Cardiac fibroblast (primary cell): Measurements from ENCODE around the gene TMOD2.

Experiments
- DNase-seq, 2 donors: peaks; one replicate each; pipeline versions ENCODE4 v3.0.0 to v3.0.0-alpha.2; 2010; ENCODE audit warnings: low read depth in 2 of 2
- H3K4me3 ChIP-seq, 2 donors: replicated peaks in 1 of 2; 1 replicate in 1 of 2; 2 replicates in 1 of 2; pipeline ENCODE4 v1.5.1; 2011; ENCODE audit warnings: low read depth in 2 of 2, low read length in 2 of 2, mild to moderate bottlenecking in 2 of 2, moderate library complexity in 1 of 2
- TF ChIP-seq, protein P1 (sequence below): IDR thresholded peaks from one replicate; pipeline ENCODE4 v1.5.1; 2011; ENCODE audit warnings: low read depth, mild to moderate bottlenecking, low read length, inconsistent platforms

TMOD2 gene

DNA sequence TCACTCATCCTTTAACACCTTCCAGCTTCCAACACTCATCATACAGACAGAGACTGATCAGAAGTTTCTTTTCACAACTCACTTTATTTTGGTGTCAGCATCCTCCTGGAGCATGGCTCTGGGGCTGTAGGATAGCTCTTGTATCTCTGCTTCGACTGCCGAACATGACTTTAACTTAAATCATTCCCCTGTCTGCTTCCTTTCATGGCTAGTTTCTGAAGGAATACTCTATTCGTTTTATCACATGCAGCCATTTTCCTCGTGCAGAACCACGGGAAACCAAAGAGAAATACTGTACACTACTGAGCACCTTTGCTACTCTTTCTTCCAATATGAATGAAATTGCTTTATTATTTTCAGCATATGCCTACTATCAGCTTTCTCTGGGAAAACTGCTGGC is 2.1 kb upstream of the TMOD2 start:
- no peak for DNase-seq
- TF ChIP-seq, protein P1, sequence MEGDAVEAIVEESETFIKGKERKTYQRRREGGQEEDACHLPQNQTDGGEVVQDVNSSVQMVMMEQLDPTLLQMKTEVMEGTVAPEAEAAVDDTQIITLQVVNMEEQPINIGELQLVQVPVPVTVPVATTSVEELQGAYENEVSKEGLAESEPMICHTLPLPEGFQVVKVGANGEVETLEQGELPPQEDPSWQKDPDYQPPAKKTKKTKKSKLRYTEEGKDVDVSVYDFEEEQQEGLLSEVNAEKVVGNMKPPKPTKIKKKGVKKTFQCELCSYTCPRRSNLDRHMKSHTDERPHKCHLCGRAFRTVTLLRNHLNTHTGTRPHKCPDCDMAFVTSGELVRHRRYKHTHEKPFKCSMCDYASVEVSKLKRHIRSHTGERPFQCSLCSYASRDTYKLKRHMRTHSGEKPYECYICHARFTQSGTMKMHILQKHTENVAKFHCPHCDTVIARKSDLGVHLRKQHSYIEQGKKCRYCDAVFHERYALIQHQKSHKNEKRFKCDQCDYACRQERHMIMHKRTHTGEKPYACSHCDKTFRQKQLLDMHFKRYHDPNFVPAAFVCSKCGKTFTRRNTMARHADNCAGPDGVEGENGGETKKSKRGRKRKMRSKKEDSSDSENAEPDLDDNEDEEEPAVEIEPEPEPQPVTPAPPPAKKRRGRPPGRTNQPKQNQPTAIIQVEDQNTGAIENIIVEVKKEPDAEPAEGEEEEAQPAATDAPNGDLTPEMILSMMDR = no peak
- no peak overlapping the region for H3K4me3 ChIP-seq

DNA sequence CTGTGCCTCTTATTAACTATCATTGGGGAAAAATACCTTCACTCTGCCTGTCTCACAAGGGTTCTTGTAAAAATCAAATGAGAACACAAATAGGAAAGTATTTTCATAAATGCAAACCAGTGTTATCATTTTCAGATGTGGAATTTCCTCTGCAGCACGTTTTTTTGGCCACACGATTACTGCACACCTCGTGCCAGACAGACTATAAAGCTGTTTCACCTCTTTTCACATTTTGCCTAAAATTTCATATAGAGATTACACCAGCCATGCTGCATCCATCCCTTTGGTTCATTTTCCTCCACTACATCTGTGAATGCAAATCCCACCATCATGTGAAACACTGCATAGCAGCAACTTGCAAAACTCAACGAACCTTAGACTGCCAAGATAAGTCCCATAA is 1.2 kb upstream of the TMOD2 start:
- no peak for DNase-seq
- TF ChIP-seq, protein P1 = no peak
- no peak overlapping the region for H3K4me3 ChIP-seq

DNA sequence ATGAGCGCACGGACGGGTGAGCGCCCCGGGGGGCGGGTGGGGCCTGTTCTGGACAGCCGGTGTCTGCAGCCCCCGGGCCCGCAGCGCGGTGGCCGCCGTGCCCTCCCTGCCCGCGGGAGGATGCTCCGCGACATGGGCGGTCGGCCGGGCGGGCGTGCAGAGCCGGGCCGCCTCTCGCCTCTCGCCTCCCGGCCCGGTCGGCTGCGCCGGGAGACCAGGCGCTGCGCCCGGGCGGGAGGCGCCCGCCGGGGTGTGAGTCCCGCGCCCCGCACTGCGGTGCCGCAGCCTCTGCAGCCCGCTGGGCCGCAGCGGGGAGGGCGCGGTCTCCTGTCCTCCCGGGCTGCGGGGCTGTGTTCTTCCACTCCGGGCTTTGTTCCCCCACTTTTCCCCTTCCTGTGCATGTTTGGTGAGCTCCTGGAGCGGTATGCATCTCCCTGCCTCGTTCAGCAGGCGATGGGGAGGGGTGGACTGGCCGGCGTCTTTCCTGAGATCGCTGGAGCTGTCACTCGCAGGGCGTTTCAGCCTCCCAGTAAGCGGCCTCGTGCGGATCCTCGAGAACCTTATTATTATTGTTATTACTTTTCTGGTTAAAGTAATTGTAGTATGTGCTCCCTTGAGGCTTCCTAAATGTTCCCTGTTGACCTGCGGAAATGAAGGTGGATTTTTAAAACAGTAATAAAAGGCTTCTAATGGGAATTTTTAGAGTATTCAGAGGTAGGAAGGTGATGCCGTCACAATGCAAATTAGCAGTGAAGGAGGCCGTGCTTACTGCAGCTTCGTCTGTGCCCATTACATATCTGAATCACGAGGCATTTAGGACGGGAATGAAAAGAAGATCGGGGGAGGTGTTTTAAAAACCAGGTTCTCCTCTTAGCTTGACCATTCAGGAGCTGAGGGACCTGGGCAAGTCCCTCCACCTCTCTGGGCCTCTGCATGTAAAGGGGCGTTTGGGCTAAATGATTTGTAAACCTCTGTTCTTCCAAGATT is 593 bp downstream of the TMOD2 start:
- peak; percentile 39 to 49 for DNase-seq
- TF ChIP-seq, protein P1 = no peak
- peak overlapping the region; percentile 62 to 64 for H3K4me3 ChIP-seq

DNA sequence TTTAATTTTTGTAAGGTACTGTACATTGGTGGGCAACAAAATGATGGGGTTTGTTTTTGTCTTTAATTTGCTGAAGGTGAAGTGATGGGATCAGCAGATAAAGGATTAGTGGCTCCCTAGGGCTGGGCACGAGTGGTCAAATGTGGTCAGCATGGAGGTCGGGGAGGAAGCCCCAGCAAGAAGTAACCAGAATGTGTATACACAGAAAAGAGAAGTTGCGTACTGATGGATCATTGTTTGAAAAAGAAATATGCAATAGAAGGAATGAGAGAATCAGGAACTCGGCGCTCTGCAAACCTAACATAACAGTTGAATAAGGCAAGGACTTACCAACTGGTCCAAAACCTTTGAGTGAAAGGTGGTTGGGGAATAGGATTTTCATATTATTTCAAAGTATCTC is 1.5 kb downstream of the TMOD2 start:
- no peak for DNase-seq
- TF ChIP-seq, protein P1 = no peak
- H3K4me3 ChIP-seq = no peak overlapping the region

DNA sequence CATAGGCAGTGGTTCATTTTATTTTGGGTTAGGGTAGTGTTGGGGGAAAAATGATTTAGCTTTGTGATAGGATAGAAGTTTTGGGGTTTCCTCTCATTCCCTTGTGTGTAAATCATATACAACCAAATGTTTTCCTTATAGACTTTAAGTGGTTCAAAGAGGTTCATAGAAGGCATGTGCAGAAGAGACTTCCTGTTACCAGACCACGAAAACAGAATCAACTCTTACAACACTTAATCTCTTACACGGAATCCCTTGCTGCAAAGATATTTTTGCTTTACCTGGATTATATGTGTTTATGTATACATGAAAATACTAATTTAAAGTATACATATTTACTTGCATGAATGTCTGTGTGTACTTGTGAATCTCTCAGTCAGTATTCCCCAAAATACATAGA is 2.9 kb downstream of the TMOD2 start:
- H3K4me3 ChIP-seq = no peak overlapping the region
- TF ChIP-seq, protein P1 = no peak
- no peak for DNase-seq

DNA sequence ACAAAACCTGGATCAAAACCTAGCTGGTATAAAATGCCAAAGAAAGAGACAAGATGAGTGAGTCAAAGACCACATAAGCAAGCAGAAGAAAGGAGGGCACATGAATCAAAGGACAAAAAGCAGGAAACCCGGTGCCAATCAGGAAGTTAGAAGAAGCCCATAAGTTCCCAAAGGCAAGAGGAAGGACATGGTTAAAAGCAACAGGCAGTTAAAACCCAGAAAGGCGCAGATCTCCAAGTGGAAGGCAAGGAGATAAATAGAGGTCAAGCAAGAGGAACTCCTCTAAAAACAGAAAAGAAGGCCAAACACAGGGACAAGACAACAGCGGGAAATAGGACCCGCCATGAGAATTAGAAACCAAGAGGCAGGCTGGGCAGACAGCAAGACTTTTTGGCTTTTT is 4.4 kb downstream of the TMOD2 start:
- TF ChIP-seq, protein P1 = no peak
- H3K4me3 ChIP-seq = no peak overlapping the region
- DNase-seq = no peak
